NB4 (cell line): ENCODE results near the gene RGS8.

Experiments
- DNase-seq: peaks from one replicate; pipeline ENCODE4 v3.0.0; 2010; ENCODE audit warnings: low read depth
- H3K4me3 ChIP-seq: one replicate; pipeline ENCODE4 v1.5.1; 2011; ENCODE audit warnings: mild to moderate bottlenecking, low read depth, low read length, moderate library complexity
- CTCF ChIP-seq: IDR thresholded peaks from one replicate; pipeline ENCODE4 v1.5.1; 2012; ENCODE audit warnings: low read depth, low read length
- MAX ChIP-seq: IDR thresholded peaks from 2 replicates; pipeline ENCODE4 v1.6.1; 2011; ENCODE audit warnings: low read depth, low read length
- MYC ChIP-seq: IDR thresholded peaks from 2 replicates; pipeline ENCODE4 v1.6.1; 2011; ENCODE audit warnings: low read depth, low read length
- POLR2A ChIP-seq: IDR thresholded peaks from 2 replicates; pipeline ENCODE4 v1.6.1; 2011; ENCODE audit warnings: mild to moderate bottlenecking; ENCODE audit not compliant: insufficient read length; ENCODE audit errors: extremely low read depth

RGS8 gene

GRCh38 chr1:182704677-182705076 is 20.3 kb upstream of the RGS8 start:
- DNase-seq, result no peak
- TF ChIP-seq CTCF (no peak), MAX (no peak), MYC (no peak), POLR2A (no peak)
- no peak overlapping the region for H3K4me3 ChIP-seq

GRCh38 chr1:182703539-182703938 is 19.2 kb upstream of the RGS8 start:
- no peak overlapping the region for H3K4me3 ChIP-seq
- DNase-seq, result no peak
- TF ChIP-seq MYC (no peak), CTCF (no peak), MAX (no peak), POLR2A (no peak)

- TF ChIP-seq MAX (no peak), MYC (no peak), CTCF (no peak), POLR2A (no peak)
- no peak overlapping the region for H3K4me3 ChIP-seq
- DNase-seq, result no peak
These were observed 18.6 kb upstream of the RGS8 start for GRCh38 chr1:182702826-182703524.

GRCh38 chr1:182700351-182700709 is 15.9 kb upstream of the RGS8 start:
- no peak for DNase-seq
- H3K4me3 ChIP-seq, result no peak overlapping the region
- TF ChIP-seq MYC (no peak), POLR2A (no peak), MAX (no peak), CTCF (no peak)

GRCh38 chr1:182699393-182700350 is 15.3 kb upstream of the RGS8 start:
- DNase-seq, result no peak
- no peak overlapping the region for H3K4me3 ChIP-seq
- TF ChIP-seq MYC, result no peak
- no peak for TF ChIP-seq CTCF
- TF ChIP-seq MAX, result no peak
- no peak for TF ChIP-seq POLR2A
